Ovary (tissue), 9 donors: ENCODE measurements around the gene CUBN. TPM values are rescaled to one million over a fixed set of nuclear protein-coding genes. Genes with fewer than 3 reads are reported as not detected.

ENCODE experiments used
- DNase-seq, 5 donors: peaks; one replicate each; pipeline ENCODE4 v3.0.0-alpha.2; 2019 to 2020
- H3K27ac ChIP-seq, 2 donors: fragments of 200-600 bp; one replicate each; pipeline versions ENCODE4 v1.5.1 to v1.8.0; 2019 to 2022
- H3K27me3 ChIP-seq: fragments of 200-600 bp; one replicate; pipeline ENCODE4 v1.8.0; 2022
- H3K36me3 ChIP-seq: fragments of 200-600 bp; sonication (generic); one replicate; pipeline ENCODE4 v1.5.1; 2019
- H3K4me1 ChIP-seq: one replicate; pipeline ENCODE4 v1.8.1; 2013; ENCODE audit warnings: mild to moderate bottlenecking, moderate library complexity; ENCODE audit not compliant: insufficient read depth
- H3K4me3 ChIP-seq: fragments of 200-600 bp; sonication (generic); one replicate; pipeline ENCODE4 v1.5.1; 2017
- H3K9me3 ChIP-seq, 2 donors: fragments of 200-600 bp in 1 of 2; sonication (generic) in 1 of 2; one replicate each; pipeline versions ENCODE4 v1.5.1 to v1.8.1; 2013 to 2019; ENCODE audit warnings: mild to moderate bottlenecking in 1 of 2, moderate library complexity in 1 of 2
- EP300 ChIP-seq: sonication (generic); formaldehyde crosslinking; IDR thresholded peaks from one replicate; pipeline ENCODE4 v1.6.1; 2017; ENCODE audit warnings: antibody characterized with exemption
- POLR2A ChIP-seq: fragments of 450-650 bp; IDR thresholded peaks from one replicate; pipeline ENCODE4 v1.6.1; 2017; ENCODE audit warnings: antibody characterized with exemption, mild to moderate bottlenecking, moderate library complexity
- WGBS, 3 donors: extraction: QIAGEN DNeasy Blood & Tissue Kit in 1 of 3; methylation state at CpG; one replicate each; pipeline versions ENCODE4 v1.1.5 to v1.1.7; 2013 to 2017; 5-methylcytosine and 5-hydroxymethylcytosine counted together
- intact Hi-C, 4 donors: fragments of 100-400 bp; cut with DNase I; formaldehyde crosslinking; loops; one replicate each; pipeline versions ENCODE4 v1.11.0 to v1.15.1; 2022 to 2023
- polyA plus RNA-seq, 2 donors: library from polyadenylated mRNA; stranded (reverse); fragments of 200-250 nt in 1 of 2; fragments of 350-450 nt in 1 of 2; fragmentation: Illumina TruSeq in 1 of 2; extraction: RNeasy Lipid Tissue Mini Kit (QIAGEN cat#74804) in 1 of 2; gene quantifications; one replicate each; pipeline ENCODE4 v1.2.3, GENCODE V29; 2013 to 2014
- total RNA-seq, 7 donors: library from RNA; depleted of rRNA in 2 of 7; stranded (reverse); fragments of >200 nt in 2 of 7; fragmentation: NEBNext Ultra II Directional in 3 of 7; extraction: Animal tissue kit (Norgen Biotek cat#: 25700) in 3 of 7; gene quantifications; one replicate each; pipeline versions ENCODE4 v1.1.0 to v1.2.4, GENCODE V29; 2016 to 2023
- TF ChIP-seq, protein P1 (sequence below), 3 donors: fragments of 450-650 bp in 2 of 3; fragments of 200-600 bp in 1 of 3; IDR thresholded peaks; one replicate each; pipeline versions ENCODE4 v1.5.1 to v1.8.0; 2016 to 2022; ENCODE audit warnings: antibody characterized with exemption in 3 of 3, mild to moderate bottlenecking in 1 of 3
- donor health status: DM: no; HTN: no; CAD: no; lungs with moderate emphysema.
- donor health status: DM: no; HTN: no; CAD: no.
- donor health status: Bipolar disorder and iron deficiency.
- donor health status: DM: yes; HTN: yes; CAD: no.
- donor health status: DM: no; HTN: no; CAD: no.
- donor health status: DM: yes; HTN: yes; CAD: no.

Gene CUBN
- total and polyA plus RNA-seq, 9 donors = 1.9 to 5.8 (median 4.0) TPM

DNA sequence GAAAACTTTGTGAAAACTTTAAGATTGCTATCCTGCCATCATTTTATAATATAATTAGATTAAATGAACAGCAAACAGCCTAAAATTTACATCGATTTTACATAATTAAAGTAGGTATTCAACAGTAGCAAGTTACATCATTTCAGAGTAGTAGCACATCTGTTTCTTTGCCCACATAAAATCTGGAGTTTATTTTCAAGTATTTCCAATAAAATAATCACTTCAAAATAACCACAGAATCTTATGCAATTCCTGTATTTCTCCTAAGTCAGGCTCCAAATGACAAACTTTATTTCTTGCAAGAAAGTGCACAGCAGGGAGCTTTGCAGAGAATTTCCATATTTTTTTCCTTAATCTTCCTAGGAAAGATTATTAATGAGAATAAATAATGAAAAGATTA is 82.6 kb downstream of the CUBN start:
- Histone ChIP-seq H3K9me3 (no peaks in the 10 kb centered on the region), H3K36me3 (no peaks in the 10 kb centered on the region), H3K4me1 (no peaks in the 10 kb centered on the region), H3K27ac (no peak overlapping the region), H3K4me3 (no peak overlapping the region), H3K27me3 (no peaks in the 10 kb centered on the region)
- TF ChIP-seq EP300 = no peak
- TF ChIP-seq, protein P1, sequence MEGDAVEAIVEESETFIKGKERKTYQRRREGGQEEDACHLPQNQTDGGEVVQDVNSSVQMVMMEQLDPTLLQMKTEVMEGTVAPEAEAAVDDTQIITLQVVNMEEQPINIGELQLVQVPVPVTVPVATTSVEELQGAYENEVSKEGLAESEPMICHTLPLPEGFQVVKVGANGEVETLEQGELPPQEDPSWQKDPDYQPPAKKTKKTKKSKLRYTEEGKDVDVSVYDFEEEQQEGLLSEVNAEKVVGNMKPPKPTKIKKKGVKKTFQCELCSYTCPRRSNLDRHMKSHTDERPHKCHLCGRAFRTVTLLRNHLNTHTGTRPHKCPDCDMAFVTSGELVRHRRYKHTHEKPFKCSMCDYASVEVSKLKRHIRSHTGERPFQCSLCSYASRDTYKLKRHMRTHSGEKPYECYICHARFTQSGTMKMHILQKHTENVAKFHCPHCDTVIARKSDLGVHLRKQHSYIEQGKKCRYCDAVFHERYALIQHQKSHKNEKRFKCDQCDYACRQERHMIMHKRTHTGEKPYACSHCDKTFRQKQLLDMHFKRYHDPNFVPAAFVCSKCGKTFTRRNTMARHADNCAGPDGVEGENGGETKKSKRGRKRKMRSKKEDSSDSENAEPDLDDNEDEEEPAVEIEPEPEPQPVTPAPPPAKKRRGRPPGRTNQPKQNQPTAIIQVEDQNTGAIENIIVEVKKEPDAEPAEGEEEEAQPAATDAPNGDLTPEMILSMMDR (IDR thresholded peaks at IDR 0.05) = no peak
- TF ChIP-seq POLR2A = no peak
- no peak for DNase-seq
- intact Hi-C loops = no loop called here
- WGBS, 3 donors = 64 to 72% (median 68%) methylated on average over 1 of the region's 1 CpG

DNA sequence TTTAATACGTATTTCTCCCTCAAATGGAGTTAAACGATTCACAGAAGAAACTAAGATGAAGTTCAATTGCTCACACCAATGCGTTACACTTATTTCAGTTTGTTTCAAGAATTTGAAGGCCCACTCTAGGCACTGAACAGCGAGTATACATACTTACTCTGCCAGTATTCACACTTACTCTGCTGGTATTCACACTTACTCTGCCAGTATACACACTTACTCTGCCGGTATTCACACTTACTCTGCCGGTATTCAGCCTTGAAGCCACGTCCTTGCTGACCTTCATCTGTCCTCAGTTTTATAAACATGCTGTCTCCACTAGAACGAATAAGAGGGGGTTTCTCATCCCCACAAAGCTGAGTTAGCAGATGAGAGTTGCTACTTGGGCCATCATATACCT is 86.0 kb downstream of the CUBN start:
- Histone ChIP-seq H3K36me3 (no peaks in the 10 kb centered on the region), H3K4me3 (no peak overlapping the region), H3K27me3 (no peaks in the 10 kb centered on the region), H3K4me1 (peaks cover 3% of the 10 kb centered on the region), H3K9me3 (no peaks in the 10 kb centered on the region), H3K27ac (no peak overlapping the region)
- intact Hi-C loops = no loop called here
- 66 to 79% (median 68%) methylated on average over 8 of the region's 8 CpGs for WGBS, 3 donors
- DNase-seq = no peak
- TF ChIP-seq, protein P1 (IDR thresholded peaks at IDR 0.05) = no peak
- TF ChIP-seq POLR2A (no peak), EP300 (no peak)

DNA sequence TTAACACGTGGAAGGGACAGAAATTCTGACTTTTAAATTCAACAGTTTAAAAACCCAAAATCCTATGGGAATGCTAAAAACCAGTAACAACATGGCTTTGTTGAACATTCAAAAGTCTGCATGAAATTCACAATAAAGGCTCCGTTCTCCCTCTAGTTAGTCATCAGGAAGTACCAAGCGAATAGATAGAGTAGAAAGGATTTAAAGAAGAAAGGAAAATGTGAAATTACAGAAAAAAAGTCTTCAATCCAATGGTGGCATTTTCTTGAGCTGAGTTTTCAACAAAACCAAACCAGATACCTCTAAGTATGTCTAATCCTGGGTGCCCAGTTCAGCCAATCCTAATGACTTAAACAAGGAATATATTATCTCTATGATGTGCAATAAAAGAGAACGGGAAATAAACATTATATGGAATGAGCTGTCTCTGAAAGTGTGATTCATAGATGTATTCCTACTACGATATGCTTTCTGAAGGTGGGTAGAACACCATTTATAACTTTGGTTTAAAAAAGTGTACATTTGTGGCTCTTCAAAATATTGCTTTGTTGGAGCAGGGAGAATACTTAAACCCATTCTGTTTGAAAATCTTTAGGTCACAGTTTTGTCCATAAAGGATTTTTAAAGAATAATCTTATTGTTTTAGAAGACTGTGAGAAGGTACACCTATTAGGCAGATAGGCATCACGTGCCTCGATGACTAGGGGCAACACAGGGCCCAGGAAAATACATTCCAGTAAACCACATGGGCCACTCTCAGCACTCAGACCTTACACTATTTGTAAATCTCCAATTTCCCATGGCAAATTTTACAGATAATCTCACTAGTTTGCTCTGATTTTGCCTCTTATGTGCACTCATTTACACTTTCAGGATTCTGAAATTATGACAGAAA is 87.7 kb downstream of the CUBN start:
- Histone ChIP-seq H3K36me3 (no peaks in the 10 kb centered on the region), H3K27me3 (no peaks in the 10 kb centered on the region), H3K4me3 (no peak overlapping the region), H3K4me1 (peaks cover 5% of the 10 kb centered on the region), H3K9me3 (no peaks in the 10 kb centered on the region), H3K27ac (no peak overlapping the region)
- WGBS, 3 donors = 89 to 93% (median 90%) methylated on average over 7 of the region's 7 CpGs
- intact Hi-C loops = no loop called here
- DNase-seq = no peak
- TF ChIP-seq EP300 (no peak), POLR2A (no peak)
- TF ChIP-seq, protein P1 (IDR thresholded peaks at IDR 0.05) = no peak

DNA sequence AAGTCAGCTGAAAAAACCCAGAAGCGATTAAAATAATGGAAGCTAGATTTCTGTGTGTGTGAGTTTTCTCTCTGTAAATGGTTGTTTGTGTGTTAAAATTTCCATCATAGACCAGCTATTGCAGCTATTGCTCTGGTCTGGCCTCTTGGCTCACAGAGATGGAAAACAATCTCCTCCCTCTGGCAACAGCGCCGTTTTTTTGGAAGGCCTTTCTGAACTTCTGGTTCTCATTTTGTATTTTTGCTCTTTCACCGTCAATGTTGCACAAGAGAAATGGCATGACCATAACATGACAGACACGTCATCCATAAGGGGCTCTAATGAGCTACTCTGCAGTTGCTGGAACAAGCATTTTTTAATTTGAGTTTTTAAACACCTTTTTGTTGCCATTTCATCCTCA is 91.0 kb downstream of the CUBN start:
- peak; percentile 66 to 91 (median 74) for DNase-seq
- Histone ChIP-seq H3K4me1 (peaks cover 5% of the 10 kb centered on the region), H3K36me3 (no peaks in the 10 kb centered on the region), H3K4me3 (no peak overlapping the region), H3K9me3 (no peaks in the 10 kb centered on the region), H3K27me3 (no peaks in the 10 kb centered on the region), H3K27ac (peak overlapping the region in 1 of 2 donors; percentile 78)
- TF ChIP-seq POLR2A = no peak
- TF ChIP-seq, protein P1 (IDR thresholded peaks at IDR 0.05) = no peak
- peak; percentile 47 for TF ChIP-seq EP300
- 14 to 17% (median 16%) methylated on average over 5 of the region's 5 CpGs for WGBS, 3 donors
- intact Hi-C loops = no loop called here
